ENCODE measurements around the gene PTPRM. TPM values are rescaled to one million over a fixed set of nuclear protein-coding genes. Genes with fewer than 3 reads are reported as not detected.

PTPRM gene
- polyA plus RNA-seq, 10 donors: 64.2 to 99.9 (median 85.1) TPM

DNA sequence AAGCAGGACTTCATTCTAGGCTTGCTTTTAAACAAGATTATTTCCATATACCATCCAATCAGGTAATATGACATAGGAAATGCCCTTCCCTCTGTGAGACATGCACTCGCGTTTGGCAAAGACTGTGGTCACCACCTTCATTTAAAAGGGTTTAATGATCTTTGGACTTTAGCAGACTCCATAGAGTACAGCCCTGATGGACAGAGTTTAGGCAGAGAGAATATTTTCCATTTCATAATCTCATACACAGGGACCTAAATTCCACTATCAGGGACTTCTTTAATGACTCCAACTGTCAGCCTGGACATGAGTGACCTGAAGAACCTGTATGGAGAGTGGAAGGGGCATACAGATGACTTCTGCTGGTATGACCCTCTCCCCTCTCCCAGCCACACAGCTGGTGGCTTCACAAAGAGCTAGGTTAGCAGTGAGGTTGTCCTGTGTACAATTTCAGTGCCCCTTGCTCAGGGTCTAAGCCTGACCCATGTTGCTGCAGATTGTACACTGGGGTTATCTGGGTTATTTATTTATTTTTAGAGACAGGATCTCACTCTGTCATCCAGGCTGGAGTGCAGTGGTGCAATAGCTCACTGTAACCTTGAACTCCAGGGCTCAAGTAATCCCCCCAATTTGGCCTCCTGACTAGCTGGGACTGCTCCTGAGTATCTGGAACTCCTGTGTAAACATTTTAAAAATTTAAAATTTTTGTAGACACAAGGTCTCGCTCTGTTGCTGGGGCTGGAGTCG, 59.2 kb downstream of the PTPRM start:
- no peak for DNase-seq

DNA sequence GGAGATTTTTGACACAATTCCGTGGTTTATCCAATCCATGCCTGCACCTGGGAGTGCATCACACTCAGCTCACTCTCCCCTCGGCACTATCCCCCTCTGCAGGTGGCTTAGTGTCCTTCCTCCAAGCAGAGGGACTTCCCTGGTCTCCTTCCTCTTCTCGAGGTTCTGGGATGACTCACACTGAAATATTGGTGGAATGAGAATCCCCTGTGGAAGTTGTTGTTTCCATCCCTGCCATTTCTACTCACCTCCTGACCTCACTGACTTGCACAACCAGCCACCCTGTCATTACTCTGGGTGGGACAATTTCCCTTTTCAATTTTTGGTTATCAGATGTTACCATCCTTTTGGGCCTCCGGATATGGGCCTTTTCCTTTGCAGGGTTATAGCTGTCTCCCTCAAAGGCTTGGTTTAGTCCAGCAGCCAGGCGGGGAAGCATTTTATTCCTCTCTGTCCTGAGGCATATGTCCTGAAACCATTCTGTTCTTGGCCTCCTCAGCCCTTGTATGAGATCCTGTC, 59.9 kb downstream of the PTPRM start:
- DNase-seq: peak in 1 of 3 donors; percentile 62

DNA sequence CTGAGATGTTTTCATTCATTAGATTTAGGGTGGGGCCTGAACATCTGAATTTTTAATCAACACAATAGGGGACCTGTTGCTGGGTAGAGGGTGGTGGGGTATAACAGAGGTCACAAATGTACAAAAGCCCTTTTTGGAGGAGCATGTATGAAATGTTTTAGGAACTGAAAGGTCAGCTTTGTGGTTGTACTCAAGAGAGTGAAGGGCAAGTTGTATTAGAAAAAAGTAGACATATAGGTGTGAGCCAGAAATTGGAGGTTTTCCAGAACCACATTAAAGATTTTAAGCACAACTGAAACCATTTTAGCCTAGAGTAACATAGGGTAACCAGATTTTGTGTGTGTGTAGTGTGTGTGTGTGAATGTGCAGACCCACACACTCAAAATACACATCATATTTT, 62.3 kb downstream of the PTPRM start:
- no peak for DNase-seq

DNA sequence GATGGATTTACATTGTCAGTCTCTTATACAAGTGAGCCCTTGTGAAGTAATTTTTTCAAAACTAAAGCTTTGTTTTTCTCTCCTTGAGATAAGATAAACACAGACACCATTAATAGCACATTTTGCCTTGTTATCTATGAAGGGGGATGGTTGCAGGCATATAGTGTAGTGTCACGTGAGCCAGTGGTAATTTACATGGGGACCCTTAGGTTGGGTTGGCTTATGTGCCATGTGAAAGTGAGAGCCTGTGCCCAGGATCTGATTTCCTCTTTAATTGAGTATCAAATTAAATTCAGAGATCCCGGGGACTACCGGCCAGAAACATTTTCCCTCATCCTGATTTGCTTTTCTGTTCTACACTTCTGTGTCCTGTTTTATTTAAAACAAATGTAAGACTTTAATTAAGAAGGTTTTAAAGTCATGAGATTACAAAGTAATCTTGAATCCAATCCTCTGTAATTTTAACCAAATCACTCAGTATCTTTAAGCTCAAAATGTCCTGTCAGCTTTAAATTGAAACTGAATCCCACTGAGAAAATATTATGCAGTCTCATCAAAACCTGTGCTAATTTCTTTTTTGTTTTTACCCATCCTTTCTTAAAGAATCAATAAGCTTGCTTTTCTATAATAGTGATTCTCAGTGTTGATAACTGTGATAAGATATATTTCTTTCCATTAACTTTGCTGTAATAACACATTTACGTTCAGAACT, 63.8 kb downstream of the PTPRM start:
- no peak for DNase-seq

DNA sequence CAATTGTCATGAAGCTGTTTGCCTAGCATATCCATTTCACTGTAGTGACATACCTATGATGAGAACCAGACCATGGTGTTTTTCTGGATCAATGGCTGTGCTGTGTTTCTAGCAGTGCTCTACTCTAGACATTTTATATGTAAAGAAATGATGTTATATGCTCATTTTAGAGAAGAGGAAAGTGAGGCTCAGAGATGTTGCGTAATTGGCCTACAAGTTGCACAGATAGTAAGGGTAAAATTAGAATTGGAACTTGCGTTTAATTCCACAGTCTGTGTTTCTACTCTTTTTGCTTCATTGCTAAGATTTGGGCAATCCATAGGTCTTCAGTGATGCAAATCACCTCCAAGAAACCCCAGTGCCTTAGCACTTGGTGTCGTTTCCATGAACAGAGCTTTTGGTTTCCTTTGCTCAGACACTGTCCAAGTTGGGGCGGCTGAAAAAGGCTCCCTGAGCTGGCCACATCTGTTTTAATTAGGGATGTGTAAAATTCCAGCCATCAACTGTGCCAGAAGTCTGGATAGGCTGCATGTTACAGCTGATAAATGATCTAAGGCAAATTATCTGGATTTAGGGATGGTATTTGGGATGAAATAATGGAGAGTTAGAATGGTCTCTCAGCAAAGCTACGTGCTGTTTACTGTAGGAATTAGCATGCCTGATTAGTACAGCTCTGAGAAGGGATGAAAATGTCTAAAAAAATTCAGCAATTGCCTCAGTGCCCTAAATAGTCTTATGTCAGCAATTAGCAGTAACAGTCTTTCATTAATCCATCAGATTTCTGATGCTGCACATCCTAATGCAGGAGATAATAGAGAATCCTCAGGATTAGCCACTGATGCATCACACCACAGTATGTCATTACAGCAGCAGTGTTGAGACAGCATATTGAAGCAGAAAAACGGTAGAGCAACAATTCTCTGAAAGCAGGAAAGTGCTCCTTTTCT, 65.3 kb downstream of the PTPRM start:
- no peak for DNase-seq

DNA sequence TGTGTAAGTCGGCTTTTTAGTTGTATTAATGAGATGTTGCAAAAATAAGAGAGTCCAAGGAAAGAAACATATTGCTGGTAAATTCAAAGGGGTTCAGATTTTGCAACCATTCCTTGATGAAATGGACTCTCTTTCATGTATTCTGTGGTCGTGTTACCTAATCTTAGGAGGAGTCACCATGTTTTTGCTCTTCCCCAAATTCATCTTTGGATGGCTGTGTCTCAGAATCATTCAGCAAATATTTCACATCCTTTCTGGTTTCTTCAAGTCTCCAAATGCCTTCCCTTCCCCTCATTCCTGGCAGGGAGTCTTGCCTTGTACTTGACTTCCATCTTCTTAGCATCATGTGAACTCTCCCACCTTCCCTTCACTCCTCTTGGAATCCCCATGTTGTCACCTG, 66.1 kb downstream of the PTPRM start:
- DNase-seq: no peak

DNA sequence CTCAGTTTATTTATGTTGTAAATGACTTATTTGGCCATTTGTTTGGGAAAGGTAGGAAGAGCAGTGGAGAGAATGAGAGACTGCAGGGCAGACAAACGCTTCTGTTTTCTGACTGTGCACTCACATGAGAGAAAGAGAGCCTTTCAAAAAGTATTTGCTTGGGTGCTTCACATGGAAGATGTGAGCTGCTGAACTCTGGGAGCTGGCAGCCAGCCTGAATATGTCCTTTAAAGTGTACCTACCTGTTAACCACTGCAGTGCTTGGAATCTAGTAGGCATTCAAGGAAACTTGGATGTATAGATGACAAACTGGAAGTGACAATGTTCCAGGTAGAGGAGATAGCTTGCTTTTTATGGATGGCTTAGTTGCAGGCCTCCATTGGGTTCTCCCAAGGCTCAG, 68.8 kb downstream of the PTPRM start:
- no peak for DNase-seq

DNA sequence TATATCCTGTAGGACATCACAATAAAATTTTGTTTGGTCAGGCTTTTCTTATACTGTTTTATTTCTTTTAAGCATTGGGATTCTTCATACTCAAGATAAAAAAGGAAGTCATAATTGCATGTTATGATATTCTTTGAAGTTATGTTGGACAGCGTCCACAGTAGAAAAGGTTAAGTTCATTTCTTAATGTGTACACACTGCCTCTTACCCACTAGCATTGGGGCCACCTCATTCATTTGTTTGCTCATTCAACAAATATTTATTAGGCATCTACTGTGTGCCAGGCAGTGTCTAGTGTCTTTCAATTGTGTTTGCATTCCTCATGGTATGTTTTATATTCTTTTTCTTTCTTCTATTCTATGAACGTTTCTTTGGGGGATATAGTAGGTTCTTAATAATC, 70.2 kb downstream of the PTPRM start:
- no peak for DNase-seq

DNA sequence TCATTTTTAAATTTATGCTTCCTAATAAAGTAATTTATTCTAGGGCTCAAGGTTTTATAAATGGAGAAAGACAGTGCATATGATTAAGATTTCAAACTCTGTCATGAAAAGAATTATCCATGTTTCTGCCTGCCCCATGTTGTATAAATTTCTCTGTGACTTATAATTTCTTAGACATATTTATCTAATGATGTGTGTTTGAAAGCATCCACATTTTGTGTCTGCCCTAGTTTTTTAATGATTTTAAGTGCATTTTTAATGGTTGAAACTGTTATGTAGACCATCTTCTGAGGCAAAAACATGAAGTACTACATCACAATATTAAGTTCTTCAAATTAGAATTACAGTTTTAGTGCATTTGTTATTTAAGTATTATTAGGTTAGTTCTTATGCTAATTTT, 71.2 kb downstream of the PTPRM start:
- DNase-seq: no peak

DNA sequence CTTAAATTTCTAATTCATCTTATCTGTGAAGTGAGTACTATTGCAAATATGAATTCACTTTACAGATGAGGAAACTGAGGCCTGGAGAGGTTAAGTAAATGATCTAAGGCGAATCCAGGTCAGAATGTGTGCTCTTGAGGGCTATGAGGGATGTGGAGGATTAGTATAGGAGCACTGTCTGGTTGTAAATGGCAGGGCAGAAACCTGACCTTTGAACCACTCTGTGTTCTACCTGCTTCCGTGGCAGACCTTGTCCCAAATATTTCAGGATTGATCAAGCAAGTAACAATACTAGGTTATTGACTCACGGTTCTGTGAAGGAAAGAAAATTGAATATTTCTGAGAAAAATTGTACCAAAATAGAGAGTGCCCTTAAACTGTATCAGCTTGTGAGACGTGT, 74.7 kb downstream of the PTPRM start:
- no peak for DNase-seq

DNA sequence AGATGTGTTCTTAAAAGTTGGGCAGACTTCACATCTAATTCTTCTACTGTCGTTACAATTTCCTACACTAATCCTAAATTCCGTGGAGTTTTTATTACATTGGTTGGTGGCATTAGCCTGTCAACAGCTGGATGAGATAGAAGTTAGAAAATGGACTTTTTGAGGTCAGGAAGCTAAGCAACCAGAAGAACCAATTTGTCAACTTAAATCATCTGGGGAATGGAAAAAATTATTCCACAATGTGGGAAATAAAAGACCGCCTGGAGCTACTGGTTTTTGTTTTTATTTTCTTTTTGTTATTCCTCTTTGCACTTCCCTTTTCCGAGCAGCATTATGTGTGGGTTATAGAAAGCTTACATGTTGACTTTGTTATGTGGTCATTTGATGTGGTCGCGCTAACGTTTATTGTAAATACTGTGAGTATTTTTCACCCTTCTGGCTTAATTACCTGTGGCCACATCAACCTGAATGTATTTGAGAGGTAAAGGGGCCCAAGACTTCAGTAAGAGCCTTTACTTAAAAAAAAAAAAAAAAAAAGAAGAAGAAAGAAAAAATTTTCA, 75.3 kb downstream of the PTPRM start:
- DNase-seq: no peak

DNA sequence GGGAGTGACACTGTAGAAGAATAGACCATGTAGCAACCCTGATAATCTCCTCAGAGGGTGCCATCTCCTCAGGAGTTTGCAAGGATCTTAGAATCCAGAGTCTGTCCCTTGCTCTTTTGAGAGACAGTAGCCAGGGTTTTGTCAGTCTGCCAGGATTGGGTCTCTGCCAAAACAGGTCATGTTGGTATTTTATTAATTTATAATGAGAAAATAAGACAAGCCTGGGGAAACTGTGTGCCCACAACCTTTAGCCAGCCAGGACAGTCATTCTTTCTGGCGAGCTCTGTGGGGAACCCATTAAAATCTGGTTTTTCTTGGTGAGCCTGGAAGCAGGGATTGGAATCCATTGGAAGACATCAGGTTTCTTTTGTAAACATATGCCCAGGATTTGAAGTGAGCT, 78.6 kb downstream of the PTPRM start:
- DNase-seq: no peak

DNA sequence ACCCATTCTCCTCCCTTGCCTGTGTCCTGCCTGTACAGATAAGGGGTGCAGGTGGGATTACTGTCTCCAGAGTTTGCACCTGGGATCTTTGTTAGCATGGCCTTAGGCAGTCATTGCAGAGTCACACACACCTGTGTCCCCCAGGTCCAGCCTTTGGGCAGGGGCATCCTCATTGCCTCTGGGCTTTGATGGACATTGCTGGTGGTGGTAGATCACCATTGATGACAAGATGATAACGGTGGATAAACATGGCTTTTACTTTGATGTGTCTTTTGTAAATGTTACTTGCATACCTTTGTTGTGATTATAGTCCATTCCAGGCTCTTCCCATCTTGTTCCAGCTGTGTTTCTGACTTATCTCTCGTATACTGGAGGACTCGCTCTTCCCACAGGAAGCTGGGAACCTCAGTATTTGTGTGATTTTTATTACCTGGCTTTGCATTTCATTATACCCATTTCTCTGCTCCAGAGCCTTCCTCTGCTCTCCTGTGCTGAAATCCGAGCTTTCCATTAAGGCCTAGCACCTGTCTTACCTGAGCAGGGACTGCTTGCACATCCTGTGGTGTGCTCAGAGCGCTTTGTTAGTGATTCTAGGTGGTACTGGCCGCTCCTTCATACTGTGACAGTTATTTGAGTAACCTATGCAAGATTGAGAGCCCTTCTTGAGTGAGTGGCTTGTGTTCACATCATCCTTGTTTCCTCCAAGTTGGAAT, 79.2 kb downstream of the PTPRM start:
- no peak for DNase-seq

DNA sequence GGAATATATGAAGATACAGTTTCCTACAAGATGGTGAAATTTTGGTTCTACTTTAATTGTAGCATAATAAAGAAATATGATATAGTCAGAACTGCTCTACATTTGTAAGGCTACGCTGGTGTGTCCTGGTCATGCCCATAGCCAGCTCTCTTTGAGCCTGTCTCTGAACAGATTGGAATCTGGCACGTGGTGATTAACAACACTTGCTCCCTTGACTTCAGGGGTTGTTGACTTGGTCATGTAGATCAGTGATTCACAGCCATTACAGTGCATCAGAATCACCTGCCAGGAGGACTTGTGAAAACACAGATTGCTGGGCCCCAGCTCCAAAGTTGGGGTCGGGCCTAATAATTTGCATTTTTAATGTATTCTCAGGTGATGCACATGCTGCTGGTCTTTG, 80.4 kb downstream of the PTPRM start:
- DNase-seq: no peak

DNA sequence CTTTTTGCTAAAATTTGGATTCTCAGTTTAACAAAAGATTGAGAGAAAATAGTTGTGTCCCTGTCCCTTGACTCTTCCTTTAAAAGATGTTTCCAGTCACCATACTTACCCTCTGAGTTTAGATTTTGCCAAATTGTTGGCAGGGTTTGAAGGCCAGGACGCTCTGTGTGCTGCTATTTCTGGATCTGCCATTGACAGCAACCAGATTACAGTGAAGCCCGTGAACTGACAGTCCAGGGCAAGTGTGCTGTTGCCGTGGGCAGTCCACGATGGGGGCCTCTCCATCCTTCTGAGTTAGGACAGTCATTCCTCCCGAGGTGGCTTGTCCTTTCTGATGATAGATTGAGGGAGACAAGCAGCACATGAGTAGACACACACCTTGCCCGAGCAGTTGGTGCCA, 89.9 kb downstream of the PTPRM start:
- DNase-seq: no peak

DNA sequence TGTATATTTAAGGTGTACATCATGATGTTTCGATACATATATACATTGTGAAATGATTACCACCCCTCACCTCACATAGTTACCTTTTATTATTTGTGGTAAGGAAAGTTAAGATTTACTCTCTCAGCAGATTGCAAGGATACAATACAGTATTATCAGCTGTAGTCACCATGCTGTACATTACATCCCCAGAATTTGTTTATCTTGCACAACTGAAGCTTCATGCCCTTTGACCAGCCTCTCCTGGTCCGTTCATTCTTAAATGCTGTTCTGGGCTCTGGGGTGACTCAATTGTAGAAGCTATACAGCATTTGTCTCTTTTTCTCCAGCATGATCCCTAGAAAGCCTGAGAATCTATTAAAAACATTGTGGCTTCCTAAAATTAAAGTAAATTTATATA, 90.8 kb downstream of the PTPRM start:
- DNase-seq: no peak

DNA sequence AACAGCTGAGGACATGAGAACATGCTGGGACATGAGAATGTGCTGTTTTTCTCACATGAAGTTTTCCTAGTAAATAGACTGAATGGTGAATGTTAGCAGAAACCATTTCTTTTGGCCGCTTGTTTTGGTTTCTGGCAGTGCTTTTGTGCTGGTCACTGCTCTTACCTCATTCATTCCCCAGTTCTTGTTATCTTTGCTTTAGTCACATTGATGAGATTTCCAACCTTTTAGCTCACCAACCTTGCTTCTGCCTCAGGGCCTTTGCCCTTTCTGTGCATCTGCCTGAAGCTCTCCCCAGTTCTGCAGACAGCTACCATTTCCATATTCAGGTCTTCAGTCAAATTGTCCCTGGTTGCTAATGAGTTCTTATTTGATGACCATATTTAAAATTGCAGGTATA, 91.6 kb downstream of the PTPRM start:
- DNase-seq: no peak

DNA sequence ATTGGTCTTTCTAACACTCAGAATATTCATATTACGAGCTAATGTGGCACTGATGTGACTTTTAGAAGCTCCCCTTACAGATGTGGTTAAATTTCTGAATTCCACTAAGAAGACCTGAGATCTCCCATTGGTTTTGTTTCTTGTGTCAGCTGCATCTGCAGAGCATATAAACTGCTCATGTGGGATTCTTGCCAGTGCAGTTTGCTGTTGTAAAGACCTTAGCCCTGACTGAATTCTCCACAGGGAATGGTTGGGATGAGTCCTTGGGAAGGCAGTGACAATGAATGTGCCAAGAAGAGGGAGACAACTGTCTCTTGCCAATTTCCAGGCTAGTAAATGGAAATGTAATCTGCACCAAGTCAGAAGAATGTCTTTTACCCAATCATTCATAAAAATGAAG, 94.1 kb downstream of the PTPRM start:
- no peak for DNase-seq

DNA sequence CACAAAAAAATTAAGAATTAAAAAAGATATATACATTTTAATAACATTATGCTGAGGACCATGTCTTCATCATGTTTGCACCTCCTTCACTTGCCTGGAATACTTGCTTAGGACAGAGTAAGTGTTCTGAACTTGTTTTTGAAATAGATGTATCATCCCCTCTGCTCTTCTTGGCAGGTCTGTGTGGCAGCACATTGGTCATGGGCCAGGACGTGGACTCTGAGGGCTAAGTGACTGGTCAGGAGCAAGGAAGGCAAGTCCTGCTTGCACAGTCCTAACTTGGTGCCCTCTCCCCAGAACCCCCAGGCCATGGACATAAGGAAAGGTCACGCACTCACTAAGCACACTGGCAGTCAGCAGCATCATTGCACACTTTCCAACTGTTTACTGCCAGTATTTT, 95.8 kb downstream of the PTPRM start:
- DNase-seq: no peak

DNA sequence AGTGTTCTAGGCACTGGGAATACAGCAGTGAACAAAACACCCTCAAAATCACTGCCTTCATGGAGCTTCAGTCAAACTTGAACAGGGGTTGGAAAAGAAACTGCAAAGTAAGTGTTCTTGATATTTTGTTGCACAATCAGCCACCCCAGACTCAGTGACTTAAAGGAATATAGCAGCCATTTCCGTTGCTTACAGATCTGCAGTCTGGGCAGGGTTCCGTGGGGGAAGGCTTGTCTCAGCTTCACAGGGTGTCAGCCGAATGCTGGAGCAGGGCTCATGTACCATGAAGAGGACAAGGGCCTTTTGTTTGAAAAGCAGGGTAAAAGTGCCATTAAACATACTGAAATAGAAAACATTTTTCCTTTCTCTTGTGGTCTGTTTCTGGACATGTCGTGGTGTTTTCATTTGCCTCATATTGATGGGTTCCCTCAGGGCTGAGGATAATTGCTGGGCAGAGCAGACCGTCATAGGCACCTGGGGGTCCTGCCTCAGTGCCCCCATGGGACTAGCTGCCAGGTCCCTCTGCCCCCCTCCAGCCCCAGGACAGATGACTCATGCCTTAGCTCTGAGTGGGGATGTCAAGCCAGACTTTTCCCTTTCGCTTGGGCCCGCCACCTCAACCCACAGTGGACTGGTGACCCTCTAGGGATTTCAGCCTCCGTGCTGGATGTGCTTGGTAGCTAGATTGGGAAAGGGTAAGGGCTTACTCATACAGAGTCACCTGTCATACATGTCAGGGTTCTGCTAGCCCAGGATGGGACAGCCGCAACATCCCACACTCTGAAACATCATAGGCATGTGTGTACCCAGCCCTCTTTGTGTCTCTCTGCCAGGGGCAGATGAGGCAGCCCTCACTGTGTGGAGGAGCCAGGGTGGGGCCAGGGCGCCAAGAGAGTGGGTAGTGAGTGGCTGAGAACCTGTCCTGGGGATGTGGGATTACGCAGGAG, 96.5 kb downstream of the PTPRM start:
- DNase-seq: no peak

All from muscle of back (tissue), 11 donors.